HepG2 (cell line): Measurements from ENCODE around the gene ADAMTS4.
A peak's percentile ranks its signal among the peaks of the same experiment; 100 is the strongest.

Source experiments
- CREM ChIP-seq, 2 experiments: sonication (generic) in 1 of 2; formaldehyde crosslinking in 1 of 2; IDR thresholded peaks; 2 replicates each; pipeline versions ENCODE4 v1.4.0 to v1.6.1; 2016 to 2020; ENCODE audit warnings: antibody characterized with exemption in 1 of 2, mild to moderate bottlenecking in 1 of 2, missing genetic modification reagents in 1 of 2
- CTCF ChIP-seq: sonication (generic); formaldehyde crosslinking; IDR thresholded peaks from 2 replicates; pipeline ENCODE4 v1.5.0; 2020; ENCODE audit warnings: mild to moderate bottlenecking, missing genetic modification reagents, moderate library complexity
- EZH2 ChIP-seq: conservative IDR thresholded peaks from 2 replicates; pipeline ENCODE4 v1.6.1; 2012; ENCODE audit warnings: mild to moderate bottlenecking, low read depth, low read length, moderate library complexity
- FOXK1 ChIP-seq: sonication (generic); formaldehyde crosslinking; IDR thresholded peaks from 2 replicates; pipeline ENCODE4 v1.4.0; 2020; ENCODE audit warnings: low read depth, missing genetic modification reagents, borderline replicate concordance
- ZHX2 ChIP-seq, 2 experiments: sonication (generic) in 1 of 2; formaldehyde crosslinking in 1 of 2; IDR thresholded peaks; 2 replicates each; pipeline versions ENCODE4 v1.6.1 to v1.9.0; 2014 to 2022; ENCODE audit warnings: antibody characterized with exemption in 1 of 2, borderline replicate concordance in 1 of 2, inconsistent platforms in 1 of 2, low read depth in 1 of 2, missing genetic modification reagents in 1 of 2
- ZNF317 ChIP-seq: sonication (generic); formaldehyde crosslinking; IDR thresholded peaks from 2 replicates; pipeline ENCODE4 v1.5.0; 2020; ENCODE audit warnings: mild to moderate bottlenecking, missing genetic modification reagents

- TF ChIP-seq EZH2 (no peak), FOXK1 (CRISPR knock-in tag) (peak; percentile 60), CTCF (CRISPR knock-in tag) (no peak), ZHX2 (IDR thresholded peaks at IDR 0.05; ENCODE audit: low read depth) (no peak), ZHX2 (CRISPR knock-in tag; IDR thresholded peaks at IDR 0.05; ENCODE audit: borderline replicate concordance) (no peak), CREM (IDR thresholded peaks at IDR 0.05) (peak; percentile 84), CREM (CRISPR knock-in tag; IDR thresholded peaks at IDR 0.05) (no peak), ZNF317 (no peak)
Measured at GRCh38 chr1:161218301-161219077, 19.6 kb upstream of the ADAMTS4 start.
